ENCODE measurements around the gene KLHL12. TPM values are rescaled to one million over a fixed set of nuclear protein-coding genes. Genes with fewer than 3 reads are reported as not detected.

KLHL12 gene
- total RNA-seq, result 11.0 and 13.6 TPM in 2 replicates

DNA sequence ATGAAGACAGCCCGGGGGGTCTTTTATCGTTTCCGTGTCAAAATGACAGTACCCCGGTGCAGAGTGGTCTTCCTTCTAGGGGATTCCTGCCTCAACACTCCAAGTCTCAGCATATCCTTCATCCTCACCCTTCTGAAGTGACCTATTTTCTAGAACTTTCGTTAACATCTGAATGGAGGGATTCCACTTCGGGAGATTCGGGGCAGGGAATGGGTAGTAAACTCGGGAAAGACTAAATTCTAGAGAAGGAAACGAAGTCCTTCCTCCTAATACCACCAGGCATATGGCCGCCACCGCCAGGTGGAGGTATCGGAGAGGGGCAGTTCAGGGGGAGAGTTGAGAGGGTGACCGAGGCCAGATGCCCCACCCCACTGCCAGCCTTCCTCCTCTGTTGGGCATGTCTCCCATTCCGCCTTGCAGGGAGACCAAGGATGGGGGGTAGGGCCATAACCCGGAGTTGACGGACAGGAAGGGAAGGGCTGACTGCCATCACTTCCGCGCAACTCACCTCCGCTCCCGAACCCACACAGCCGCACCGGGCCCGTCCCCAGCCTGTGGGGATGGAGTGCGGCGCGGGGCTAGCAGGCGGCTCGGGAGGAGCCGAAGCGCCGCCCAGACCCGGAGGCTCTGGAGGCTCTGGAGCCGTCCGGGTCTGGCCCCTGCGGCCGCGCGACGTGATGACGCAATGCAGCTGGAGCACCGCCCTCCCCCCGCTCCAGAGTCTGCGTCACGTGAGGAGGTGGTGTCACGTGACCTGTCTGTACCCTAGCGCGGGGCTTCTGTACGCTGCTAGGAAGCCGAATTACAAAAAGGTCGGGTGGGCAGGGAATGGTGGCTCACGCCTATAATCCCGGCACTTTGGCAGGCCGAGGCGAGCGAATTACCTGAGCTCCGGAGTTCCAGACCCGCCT, at the start of gene KLHL12:
KLHL12 (minus strand) TSS at position 654 of the 911 bp plus-strand sequence. CDS start 2,072 bp downstream, outside the sequence.

GRCh38 chr1:202957733-202958543, 30.9 kb upstream of the KLHL12 start, which contains the start of gene ADIPOR1:
Gene ADIPOR1 (minus strand): TSS chr1:202958312. CDS start chr1:202951070, 7,242 bp downstream.

DNA sequence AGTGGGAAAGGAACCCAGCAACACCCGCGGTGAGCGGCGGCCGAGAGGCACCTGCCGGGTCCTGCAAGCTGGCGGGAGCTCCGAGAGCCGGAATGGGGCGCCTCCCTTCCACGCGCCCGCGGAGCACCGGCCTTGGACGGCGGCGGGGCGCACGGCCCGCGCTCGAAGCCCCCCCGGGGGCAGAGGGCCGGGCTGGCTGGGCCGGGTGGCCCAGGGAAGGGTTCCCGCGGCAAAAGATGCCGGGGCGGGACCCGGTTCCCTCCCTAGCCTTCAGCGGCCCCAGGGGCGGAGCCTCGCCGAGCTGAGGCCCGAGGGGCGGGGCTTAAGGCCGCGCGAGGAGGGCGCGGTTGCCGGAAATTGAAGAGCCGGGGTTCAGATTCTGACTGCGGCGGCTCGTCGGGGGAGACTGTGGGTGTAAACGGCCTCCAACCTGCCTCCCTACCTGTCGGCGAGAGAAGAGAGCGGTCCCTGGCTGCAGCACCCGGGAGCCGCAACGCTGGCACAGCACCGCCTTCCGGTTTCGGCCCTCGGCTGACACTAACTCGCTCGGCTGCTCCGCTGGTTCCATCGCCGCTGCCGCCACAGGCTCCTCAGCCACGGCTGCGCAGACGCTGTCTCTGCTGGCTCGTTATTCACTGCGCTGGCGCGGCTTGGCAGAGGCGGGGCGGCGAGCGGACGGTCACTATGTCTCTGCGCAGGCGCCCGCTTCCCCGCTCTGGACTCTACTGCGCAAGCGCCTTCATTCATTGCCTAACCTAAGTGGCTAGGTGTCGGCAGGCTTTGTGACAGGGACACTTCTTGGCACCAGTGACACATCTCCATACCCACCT, 38.3 kb downstream of the KLHL12 start, which contains the start of gene RABIF:
RABIF (minus strand) TSS at position 619 of the 830 bp plus-strand sequence; CDS start at position 568, 51 bp downstream.

Other genes starting within 250 kb of the KLHL12 start
- not detected in 2 replicates for gene SYT2, start 216.8 kb downstream of the KLHL12 start, total RNA-seq
- 45.9 and 57.7 TPM in 2 replicates for gene KDM5B, start 118.8 kb downstream of the KLHL12 start, total RNA-seq
- gene PCAT6, start 116.3 kb downstream of the KLHL12 start, total RNA-seq, result 0.97 and 4.9 TPM in 2 replicates
- gene RABIF, start 38.1 kb downstream of the KLHL12 start, total RNA-seq, result 2.3 and 5.3 TPM in 2 replicates
- gene ADIPOR1, start 31.1 kb upstream of the KLHL12 start, total RNA-seq, result 91.0 and 106 TPM in 2 replicates
- 41.7 and 45.0 TPM in 2 replicates for gene CYB5R1, start 40.0 kb upstream of the KLHL12 start, total RNA-seq
- 54.9 and 70.0 TPM in 2 replicates for gene TMEM183A, start 80.1 kb upstream of the KLHL12 start, total RNA-seq
- 10.2 and 24.6 TPM in 2 replicates for gene PPFIA4, start 99.3 kb upstream of the KLHL12 start, total RNA-seq
- not detected in 2 replicates for gene MYOG, start 158.8 kb upstream of the KLHL12 start, total RNA-seq
- not detected in 2 replicates for gene ADORA1, start 200.5 kb upstream of the KLHL12 start, total RNA-seq
- gene MYBPH, start 248.6 kb upstream of the KLHL12 start, total RNA-seq, result not detected in 2 replicates

Data from cardiac atrium fibroblast (primary cell).